ENCODE results near the gene NAXE.

- TF ChIP-seq POLR2AphosphoS5 (IDR thresholded peaks at IDR 0.05; ENCODE audit: borderline replicate concordance, low read depth, low read length) (no peak), EZH2 (IDR thresholded peaks at IDR 0.05) (no peak)
Measured at GRCh38 chr1:156578055-156578454, 13.5 kb upstream of the NAXE start.

Measured in SK-N-MC (cell line).